HG03378 (cell line): ENCODE measurements around the gene RBBP9.
A peak's percentile ranks its signal among the peaks of the same experiment; 100 is the strongest.
"Not testable (repeated sequence)": the region's sequence is repeated elsewhere in the genome, so short reads cannot be mapped to it uniquely, and the experiment has no call there.

Source experiments
- ATAC-seq: cut with Tn5 transposase; IDR thresholded peaks from one replicate; pipeline ENCODE4 v1.9.1; 2021; ENCODE audit warnings: mild to moderate bottlenecking, moderate library complexity; ENCODE audit not compliant: unreplicated experiment

The RBBP9 gene

DNA sequence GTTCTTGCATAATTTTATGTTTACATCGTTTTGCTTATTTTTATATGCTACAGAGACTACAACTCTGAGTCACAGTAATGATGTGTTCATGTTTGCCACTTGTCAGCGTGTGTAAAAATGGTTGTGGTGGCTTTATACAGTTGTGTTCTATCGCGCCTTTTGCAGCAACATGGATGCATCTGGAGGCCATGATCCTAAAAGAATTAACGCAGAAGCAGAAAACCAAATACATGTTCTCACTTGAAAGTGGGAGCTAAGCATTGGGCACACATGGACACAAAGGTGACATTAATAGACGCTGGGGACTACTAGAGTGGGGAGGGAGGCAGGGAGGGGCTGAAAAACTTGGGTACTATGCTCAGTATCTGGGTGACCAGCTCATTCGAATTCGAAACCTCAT is 9.7 kb upstream of the RBBP9 start:
- no peak for ATAC-seq

DNA sequence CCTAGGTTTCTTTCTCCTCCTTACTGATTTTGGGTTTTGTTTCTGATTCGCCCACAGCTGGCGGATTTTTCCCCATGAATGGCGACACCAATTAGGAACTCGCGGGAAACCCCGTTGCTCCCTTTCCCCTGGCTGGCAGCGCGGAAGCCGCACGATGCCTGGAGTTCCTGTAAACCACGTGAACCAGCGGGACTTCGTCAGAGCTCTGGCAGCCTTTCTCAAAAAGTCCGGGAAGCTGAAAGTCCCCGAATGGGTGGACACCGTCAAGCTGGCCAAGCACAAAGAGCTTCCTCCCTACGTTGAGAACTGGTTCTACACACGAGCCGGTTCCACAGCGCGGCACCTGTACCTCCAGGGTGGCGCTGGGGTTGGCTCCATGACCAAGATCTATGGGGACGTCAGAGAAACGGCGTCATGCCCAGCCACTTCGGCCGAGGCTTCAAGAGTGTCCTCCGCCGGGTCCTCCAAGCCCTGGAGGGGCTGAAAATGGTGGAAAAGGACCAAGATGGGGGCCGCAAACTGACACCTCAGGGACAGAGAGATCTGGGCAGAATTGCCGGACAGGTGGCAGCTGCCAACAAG is 7.5 kb upstream of the RBBP9 start:
- no peak for ATAC-seq

- not testable (repeated sequence) for ATAC-seq
Measured at GRCh38 chr20:18501672-18502071, 4.6 kb upstream of the RBBP9 start.

- ATAC-seq: no peak
Measured at GRCh38 chr20:18497603-18498002, 578 bp upstream of the RBBP9 start.

DNA sequence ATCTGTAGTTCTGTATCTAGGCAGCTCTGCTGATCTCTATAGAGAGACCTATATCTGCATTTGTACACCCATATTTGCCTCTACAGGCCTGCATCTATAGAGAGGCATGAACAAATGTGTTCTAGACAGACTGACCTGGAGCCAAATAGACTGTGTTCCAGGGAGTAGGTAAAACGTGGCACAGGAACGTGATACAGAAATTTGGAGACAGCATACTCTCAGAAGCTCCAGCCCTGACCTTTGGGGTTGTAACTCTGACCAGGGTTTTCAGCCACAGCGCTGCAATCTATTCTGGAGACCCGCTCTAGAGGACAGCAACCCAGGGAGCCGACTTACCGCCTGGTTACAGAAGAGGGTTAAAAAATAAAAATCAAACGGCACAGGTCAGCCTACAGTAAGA is 983 bp downstream of the RBBP9 start:
- ATAC-seq: no peak

GRCh38 chr20:18488301-18488700 is 8.7 kb downstream of the RBBP9 start:
- ATAC-seq: no peak

GRCh38 chr20:18481596-18481995 is 15.4 kb downstream of the RBBP9 start:
- ATAC-seq: no peak

GRCh38 chr20:18477821-18478220 is 19.2 kb downstream of the RBBP9 start:
- ATAC-seq: no peak

DNA sequence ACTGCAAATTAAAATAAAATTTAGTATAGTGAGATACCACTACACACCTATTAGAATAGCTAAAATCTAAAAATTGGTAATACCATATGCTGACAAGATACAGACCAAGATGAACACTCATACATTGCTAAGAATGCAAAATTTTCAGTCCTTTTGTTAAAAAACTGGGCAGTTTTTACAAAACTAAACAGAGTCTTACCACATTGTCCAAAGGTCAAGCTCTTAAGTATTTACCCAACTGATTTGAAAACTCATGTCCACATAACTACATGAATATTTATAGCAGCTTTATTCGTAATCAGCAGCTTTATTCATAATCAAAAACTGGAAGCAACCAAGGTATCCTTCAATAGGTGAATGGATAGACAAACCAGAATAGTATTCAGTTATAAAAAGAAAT is 19.8 kb downstream of the RBBP9 start:
- ATAC-seq: no peak

GRCh38 chr20:18466894-18467730 is 29.9 kb downstream of the RBBP9 start, which contains the start of the genes DZANK1 and POLR3F:
DZANK1 (minus strand) TSS chr20:18467030; CDS start chr20:18465358, 1,672 bp downstream.
POLR3F (plus strand) TSS chr20:18467390; CDS start chr20:18467507, 117 bp downstream.
- ATAC-seq: peak; percentile 92

DNA sequence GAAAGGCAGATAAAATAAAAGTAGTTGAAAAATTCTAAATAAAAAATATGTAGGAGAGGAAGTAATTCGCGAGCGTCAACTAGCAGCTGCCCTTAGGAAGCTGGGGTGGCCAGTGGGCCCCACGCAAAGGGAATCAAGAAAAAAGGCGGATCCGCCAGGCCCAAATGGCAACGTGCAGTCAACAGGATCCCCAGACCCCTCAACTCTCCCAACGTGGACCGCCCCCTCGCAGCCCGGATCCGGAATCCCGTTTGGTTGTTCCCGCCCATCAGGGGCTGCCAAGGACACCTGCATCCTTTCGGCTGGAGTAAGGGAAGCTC is 30.5 kb downstream of the RBBP9 start:
- ATAC-seq: peak; percentile 14

DNA sequence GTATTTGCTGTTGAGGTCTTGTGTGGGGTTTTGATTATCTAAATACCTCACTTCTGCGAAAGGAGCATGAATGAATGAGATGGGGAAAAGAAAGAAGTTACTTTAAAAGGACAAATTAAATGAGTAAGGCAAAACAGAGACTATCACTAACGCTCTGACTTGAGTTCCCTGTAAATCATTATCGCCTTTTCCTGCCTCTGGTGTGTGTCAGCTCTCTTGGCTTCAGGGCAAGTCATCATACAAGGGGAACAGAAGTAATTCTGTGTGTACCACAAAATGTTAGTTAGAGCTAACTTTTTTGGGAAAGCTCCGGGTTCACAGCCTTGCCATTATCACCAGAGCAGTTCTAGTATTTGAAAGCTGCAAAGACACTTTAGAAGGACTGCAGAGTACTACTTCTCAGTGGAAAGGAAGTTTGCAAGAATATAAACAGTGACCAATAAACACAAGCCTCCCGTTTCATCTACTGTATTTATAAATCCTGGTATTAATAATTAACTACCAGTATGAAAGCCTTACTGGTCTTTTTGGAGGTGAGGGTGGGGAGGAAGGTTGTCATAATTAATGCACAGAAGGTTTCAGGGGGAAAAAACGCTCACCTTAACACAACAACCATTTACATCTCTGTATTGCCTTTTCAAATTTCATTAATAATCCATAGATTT is 31.4 kb downstream of the RBBP9 start:
- ATAC-seq: peak; percentile 34

GRCh38 chr20:18456600-18456999 is 40.4 kb downstream of the RBBP9 start:
- ATAC-seq: no peak

DNA sequence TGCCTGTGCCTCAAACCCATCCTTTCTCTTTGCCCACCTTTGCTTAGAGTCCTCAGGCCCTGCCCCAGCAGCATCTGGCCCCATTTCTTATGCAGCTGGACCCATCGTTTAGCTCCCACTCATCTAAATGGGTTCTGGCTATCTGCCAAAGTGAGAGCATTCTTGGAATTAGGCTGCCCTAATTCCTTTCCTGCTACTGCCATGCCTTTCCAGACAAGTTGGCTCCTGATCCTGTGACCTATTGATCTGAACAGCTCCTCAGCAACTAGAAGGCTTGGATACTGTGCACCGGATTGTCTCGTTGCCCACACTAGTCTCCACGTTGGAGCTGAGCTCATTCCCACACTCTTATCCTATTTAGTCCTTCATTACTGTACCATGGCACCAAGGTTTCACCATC is 53.1 kb downstream of the RBBP9 start:
- no peak for ATAC-seq

- ATAC-seq: no peak
Measured at GRCh38 chr20:18440403-18440802, 56.6 kb downstream of the RBBP9 start.

- no peak for ATAC-seq
Measured at GRCh38 chr20:18436847-18437246, 60.2 kb downstream of the RBBP9 start.
